ENCODE results near the gene CNOT6.

The CNOT6 gene

DNA sequence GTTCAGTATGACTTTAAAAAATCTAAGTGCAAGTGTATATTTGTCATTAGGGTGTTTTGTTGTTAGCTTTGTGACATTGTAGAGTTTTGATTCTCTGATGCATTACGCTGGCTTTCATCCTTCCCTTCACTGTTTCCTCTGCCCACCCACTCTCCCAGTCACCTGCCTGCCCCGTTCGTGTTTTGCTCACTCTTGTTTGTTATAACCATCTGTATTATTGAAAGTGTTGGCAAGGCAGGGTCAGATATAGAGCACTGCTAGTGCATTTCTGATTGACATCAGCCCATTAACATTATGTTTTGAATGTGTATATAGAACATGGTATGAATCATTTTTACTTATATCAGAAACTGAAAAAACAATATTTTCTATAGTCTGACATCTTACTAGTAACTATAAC is 69.8 kb downstream of the CNOT6 start:
- no peak for TF ChIP-seq CTCF (IDR thresholded peaks at IDR 0.05; ENCODE audit: low read depth, low read length)
- DNase-seq (ENCODE audit: extremely low read depth, low read depth), result no peak

DNA sequence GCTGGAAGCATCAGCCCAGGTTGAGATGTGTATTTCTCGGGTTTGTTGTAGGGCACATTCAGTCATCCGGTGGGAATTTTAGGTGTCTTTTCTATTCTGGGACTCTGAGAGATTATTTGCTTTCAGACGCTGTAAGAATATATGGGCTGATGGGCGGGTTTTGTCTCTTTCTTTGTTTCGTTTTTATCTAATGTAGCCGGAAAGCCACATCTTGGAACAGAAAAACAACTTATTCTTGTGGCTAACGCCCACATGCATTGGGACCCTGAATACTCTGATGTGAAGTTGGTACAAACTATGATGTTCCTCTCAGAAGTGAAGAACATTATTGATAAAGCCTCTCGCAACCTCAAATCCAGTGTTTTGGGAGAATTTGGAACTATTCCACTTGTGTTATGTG is 74.7 kb downstream of the CNOT6 start:
- DNase-seq (ENCODE audit: extremely low read depth, low read depth), result no peak
- no peak for TF ChIP-seq CTCF (IDR thresholded peaks at IDR 0.05; ENCODE audit: low read depth, low read length)

DNA sequence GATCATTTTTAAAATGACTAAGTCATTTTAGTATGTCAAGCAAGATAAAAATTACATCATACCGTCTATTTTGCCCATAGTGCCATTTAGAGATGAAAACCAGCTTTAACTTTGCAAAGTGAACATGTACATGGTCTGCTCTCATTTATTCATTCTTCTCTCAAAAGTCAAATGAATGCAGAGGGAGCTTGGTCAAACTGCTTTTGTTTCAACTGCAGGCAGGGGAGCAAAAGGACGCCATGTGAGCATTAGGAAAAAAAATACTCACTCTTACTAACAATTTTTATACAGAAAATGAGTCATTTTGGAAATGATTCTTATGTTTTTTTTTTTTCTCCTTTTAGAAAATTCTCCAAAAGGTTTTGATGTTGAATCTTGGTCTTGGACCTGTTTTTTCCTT is 81.4 kb downstream of the CNOT6 start:
- DNase-seq (ENCODE audit: extremely low read depth, low read depth), result no peak
- no peak for TF ChIP-seq CTCF (IDR thresholded peaks at IDR 0.05; ENCODE audit: low read depth, low read length)

DNA sequence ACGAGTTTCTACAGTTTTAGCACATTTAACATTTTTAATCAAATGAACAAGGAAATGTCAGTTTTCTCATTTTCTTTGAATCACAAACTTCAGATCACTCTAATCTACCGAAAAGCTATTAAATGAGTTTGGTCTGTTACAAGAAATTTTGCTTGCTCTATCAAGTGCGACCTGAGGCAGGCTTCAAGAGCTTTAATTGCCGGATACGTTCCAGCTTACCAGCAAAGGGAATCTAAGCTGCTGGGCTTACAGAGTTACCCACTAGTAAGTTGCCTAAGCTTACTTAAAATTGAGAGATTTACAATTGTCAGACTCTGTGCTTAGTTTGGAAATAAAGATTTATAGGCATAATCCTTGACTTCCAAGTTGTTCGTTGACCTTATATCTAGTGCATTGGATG is 86.5 kb downstream of the CNOT6 start:
- no peak for DNase-seq (ENCODE audit: extremely low read depth, low read depth)
- no peak for TF ChIP-seq CTCF (IDR thresholded peaks at IDR 0.05; ENCODE audit: low read depth, low read length)

DNA sequence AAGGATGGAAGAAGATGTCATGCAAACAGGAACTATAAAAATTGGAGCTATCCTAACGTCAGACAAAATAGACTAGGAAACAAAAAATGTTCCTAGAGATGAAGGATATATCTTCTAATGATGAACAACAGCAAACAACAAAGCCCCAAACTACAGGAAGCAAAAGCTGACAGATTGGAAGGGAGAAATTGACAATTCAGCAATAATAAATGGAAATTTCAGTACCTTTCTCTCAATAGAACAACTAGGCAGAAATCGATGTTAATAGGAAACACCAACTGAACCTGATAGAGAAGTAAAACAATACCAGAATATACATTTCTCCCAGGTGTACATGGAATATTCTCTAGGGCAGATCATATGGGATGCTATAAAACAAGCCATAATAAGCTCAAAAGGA is 89.6 kb downstream of the CNOT6 start:
- no peak for DNase-seq (ENCODE audit: extremely low read depth, low read depth)
- no peak for TF ChIP-seq CTCF (IDR thresholded peaks at IDR 0.05; ENCODE audit: low read depth, low read length)

DNA sequence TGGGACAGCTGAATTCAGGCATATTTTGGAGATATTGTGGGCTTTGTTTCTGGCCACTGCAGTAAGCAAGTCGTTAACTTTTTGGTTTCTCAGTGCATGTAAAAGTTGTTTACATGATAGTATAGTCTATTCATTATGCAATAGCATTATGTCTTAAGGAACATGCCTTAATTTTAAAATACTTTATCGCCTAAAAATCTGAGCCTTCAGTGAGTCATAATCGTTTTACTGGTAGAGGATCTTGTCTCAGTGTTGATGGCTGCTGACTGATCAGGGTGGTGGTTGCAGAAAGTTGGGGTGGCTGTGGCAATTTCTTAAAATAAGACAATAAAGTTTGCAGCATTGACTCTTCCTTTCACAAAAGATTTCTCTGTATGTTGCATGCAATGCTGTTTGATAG is 92.0 kb downstream of the CNOT6 start:
- DNase-seq (ENCODE audit: extremely low read depth, low read depth), result no peak
- no peak for TF ChIP-seq CTCF (IDR thresholded peaks at IDR 0.05; ENCODE audit: low read depth, low read length)

- TF ChIP-seq CTCF (IDR thresholded peaks at IDR 0.05; ENCODE audit: low read depth, low read length), result no peak
- no peak for DNase-seq (ENCODE audit: extremely low read depth, low read depth)
Observed at GRCh38 chr5:180586870-180587269, 92.7 kb downstream of the CNOT6 start.
